Peyer's patch (tissue), 4 donors: ENCODE data around the gene SGIP1.

ENCODE experiments used
- POLR2A ChIP-seq, 2 donors: fragments of 450-650 bp; IDR thresholded peaks; one replicate each; pipeline ENCODE4 v1.5.1; 2017; ENCODE audit warnings: antibody characterized with exemption in 2 of 2, mild to moderate bottlenecking in 2 of 2, moderate library complexity in 2 of 2
- TF ChIP-seq, protein P1 (sequence below), 6 experiments: fragments of 450-650 bp in 4 of 6; fragments of 200-600 bp in 2 of 6; sonication (generic) in 1 of 6; IDR thresholded peaks; one replicate each; pipeline ENCODE4 v1.5.1; 2017 to 2019; ENCODE audit warnings: antibody characterized with exemption in 6 of 6, mild to moderate bottlenecking in 3 of 6, moderate library complexity in 1 of 6

DNA sequence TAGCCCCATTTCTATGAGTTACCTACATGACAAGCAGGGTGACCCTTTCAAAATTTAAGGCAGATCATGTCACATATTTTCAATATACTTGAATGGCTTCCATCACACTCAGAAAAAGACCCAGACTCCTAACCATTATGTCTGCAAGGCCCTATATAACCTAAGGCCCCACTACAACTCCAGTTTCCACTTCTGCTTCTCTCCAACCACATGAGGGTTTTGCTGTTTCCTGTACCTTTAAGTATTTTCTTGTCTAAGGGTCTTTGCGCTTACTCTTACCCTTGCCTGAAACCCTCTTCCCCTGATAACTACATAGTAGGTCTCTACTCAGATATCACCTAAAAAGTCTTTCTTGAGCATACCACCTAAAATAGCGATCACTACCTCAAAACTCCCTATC lies 46.1 kb downstream of the SGIP1 start:
- no peak for TF ChIP-seq POLR2A (IDR thresholded peaks at IDR 0.05)
- TF ChIP-seq, protein P1, sequence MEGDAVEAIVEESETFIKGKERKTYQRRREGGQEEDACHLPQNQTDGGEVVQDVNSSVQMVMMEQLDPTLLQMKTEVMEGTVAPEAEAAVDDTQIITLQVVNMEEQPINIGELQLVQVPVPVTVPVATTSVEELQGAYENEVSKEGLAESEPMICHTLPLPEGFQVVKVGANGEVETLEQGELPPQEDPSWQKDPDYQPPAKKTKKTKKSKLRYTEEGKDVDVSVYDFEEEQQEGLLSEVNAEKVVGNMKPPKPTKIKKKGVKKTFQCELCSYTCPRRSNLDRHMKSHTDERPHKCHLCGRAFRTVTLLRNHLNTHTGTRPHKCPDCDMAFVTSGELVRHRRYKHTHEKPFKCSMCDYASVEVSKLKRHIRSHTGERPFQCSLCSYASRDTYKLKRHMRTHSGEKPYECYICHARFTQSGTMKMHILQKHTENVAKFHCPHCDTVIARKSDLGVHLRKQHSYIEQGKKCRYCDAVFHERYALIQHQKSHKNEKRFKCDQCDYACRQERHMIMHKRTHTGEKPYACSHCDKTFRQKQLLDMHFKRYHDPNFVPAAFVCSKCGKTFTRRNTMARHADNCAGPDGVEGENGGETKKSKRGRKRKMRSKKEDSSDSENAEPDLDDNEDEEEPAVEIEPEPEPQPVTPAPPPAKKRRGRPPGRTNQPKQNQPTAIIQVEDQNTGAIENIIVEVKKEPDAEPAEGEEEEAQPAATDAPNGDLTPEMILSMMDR (IDR thresholded peaks at IDR 0.05), result no peak
